Neuron (in vitro differentiated cells): ENCODE data around the gene FXYD4.

ENCODE experiments used
- H2AFZ ChIP-seq: one replicate; pipeline ENCODE4 v1.6.1; 2013; ENCODE audit warnings: low read depth, mild to moderate bottlenecking, inconsistent platforms, low read length, moderate library complexity
- H3K27me3 ChIP-seq: one replicate; pipeline ENCODE4 v1.6.1; 2013; ENCODE audit warnings: low read length; ENCODE audit not compliant: insufficient read depth
- H3K36me3 ChIP-seq: one replicate; pipeline ENCODE4 v1.6.1; 2013; ENCODE audit warnings: low read length; ENCODE audit not compliant: insufficient read depth
- H3K4me1 ChIP-seq: one replicate; pipeline ENCODE4 v1.6.1; 2013; ENCODE audit warnings: low read length; ENCODE audit not compliant: insufficient read depth
- H3K4me3 ChIP-seq: 2 replicates; pipeline ENCODE4 v1.5.1; 2013; ENCODE audit warnings: mild to moderate bottlenecking, low read length, moderate library complexity
- H3K9me3 ChIP-seq: one replicate; pipeline ENCODE4 v1.6.1; 2013; ENCODE audit warnings: low read length

Gene FXYD4

DNA sequence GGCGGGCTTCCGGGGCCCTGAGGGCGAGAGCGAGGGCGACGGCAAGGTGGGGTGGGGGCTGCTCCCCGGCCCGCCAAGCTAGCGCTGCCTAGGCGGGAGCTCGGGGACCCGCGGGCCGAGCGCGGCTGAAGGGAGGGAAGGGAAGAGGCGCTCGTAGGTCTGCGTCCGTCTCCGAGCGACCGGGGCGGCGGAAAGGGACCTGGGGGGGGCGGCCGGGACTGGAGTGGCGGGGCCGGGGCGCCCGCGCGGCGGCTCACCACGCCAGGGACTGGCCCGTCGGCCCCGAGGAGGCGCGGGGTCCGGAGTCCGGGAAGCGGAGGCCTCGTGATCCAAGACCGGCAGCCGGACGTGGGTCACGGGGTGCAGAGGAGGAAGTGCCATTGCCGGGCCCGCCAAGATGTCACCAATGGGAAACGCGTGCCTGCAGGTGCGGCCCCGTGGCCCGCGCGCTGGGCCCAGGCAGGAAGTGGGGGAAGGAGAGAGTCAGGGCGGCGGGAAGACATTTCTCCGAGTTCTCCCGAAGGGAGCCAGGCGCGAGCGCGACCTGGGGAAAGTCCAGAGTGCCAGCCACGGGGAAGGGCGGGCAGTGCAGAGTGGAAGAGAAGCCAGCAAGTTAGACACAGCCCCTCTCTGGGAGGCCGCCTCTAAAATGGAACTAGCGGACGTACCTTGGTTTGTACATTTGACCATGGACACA, 25.6 kb downstream of the FXYD4 start:
- H3K9me3 ChIP-seq: no peaks in the 10 kb centered on the region
- peak overlapping the region; percentile 23 for H2AFZ ChIP-seq
- peaks cover 43% of the 10 kb centered on the region for H3K36me3 ChIP-seq
- H3K4me3 ChIP-seq: peak overlapping the region; percentile 68
- peaks cover 21% of the 10 kb centered on the region for H3K4me1 ChIP-seq
- H3K27me3 ChIP-seq: no peaks in the 10 kb centered on the region

DNA sequence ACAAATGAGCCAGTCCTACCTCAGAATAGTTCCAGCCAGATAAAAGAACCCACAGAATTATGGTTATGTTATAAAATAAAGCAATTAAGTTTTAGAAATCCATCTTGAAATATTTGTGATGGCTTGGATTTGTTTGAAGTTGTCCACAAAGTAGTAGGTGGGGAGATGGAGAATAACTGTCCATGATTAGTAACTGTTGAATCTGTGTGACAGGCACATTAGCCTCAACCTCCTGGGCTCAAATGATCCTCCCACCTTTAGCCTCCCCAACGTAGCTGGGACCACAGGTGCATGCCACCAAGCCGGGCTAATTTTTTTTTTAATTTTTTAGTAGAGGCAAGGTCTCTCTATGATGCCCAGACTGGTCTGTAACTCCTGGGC, 27.5 kb downstream of the FXYD4 start:
- no peak overlapping the region for H3K4me3 ChIP-seq
- peaks cover under 1% of the 10 kb centered on the region for H3K9me3 ChIP-seq
- H2AFZ ChIP-seq: no peak overlapping the region
- H3K27me3 ChIP-seq: no peaks in the 10 kb centered on the region
- H3K36me3 ChIP-seq: peaks cover 30% of the 10 kb centered on the region
- H3K4me1 ChIP-seq: peaks cover 21% of the 10 kb centered on the region

DNA sequence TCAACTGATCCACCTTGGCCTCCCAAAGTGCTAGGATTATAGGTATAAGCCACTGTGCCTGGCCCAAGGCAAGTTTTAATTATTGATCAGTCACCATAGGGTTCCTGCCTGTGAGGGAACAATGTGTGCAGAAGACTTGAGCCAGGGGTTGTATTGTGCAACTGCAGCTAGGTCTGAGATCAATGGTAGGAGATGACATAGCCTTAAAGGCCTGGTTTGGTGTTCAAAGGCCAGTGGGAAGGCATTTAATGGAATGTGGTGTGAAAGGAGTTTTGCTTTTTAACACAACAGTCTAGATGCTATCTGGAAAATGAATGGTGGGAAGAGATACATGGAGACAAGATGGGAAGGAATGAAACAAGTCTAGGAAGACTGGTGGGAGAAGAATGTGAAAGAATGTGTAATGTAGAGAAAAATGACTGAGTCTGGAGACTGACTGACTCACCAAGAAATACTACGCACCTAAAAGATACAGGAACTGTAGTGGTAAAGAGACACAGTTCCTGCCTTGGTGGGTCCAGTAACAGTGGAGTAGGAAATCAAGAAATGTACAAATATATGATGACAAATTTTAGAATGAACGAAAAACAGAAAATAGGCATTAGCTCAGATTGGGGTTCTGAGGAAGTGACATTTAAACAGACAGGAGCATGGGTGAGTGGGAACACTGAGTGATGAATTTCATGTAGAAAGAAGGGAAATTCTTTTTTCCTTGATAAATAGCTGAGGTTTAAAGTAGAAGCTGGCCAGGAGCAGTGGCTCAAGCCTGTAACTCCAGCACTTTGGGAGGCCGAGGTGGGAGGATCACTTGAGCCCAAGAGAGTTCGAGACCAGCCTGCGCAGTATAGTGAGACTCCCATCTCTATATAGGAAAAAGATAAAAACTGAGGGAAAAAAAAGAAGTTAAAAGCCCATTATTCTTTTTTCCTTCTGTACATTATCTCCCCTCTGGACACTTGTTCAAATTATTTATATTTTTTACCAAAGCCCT, 28.2 kb downstream of the FXYD4 start:
- peaks cover 21% of the 10 kb centered on the region for H3K4me1 ChIP-seq
- no peak overlapping the region for H2AFZ ChIP-seq
- peaks cover 25% of the 10 kb centered on the region for H3K36me3 ChIP-seq
- no peaks in the 10 kb centered on the region for H3K27me3 ChIP-seq
- H3K4me3 ChIP-seq: no peak overlapping the region
- H3K9me3 ChIP-seq: peaks cover 2% of the 10 kb centered on the region

DNA sequence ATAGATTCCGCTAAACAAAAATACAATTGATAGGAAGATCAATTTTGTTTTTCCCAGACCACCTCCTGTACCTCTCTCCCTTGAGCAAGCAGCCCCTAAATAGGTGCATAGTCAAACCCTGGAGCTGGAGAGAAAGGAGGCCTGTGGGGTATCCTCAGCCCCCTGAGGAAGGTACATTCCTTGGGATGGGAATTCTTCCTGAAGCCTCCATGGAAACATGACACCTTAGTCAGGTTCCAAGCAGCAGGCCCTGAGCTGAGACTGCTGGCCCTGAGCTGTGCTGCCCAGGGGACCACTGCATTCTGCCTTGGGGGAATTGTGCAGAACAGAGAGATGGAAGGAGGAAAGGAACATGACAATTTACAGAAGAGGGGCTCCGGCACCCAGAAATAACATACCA, 30.2 kb downstream of the FXYD4 start:
- Histone ChIP-seq H3K36me3 (peaks cover 17% of the 10 kb centered on the region), H3K4me3 (no peak overlapping the region)

DNA sequence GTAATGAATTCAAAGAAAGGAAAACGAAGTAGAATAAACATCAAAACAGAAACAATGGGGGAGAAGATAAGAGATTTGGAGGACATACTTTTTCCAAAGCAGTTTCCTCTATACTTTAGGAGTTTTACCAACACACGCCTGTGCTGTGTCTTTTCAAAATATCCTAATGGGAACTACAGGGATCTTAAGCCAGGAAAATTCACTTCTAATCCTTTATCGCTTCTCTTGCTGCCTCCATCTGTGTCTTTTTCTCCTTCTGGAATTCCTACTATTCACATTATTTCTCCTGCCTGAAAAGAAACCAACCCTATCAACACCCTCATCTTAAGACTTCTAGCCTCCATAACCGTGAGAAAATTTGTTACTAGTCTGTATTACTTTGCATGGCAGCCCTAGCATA, 30.7 kb downstream of the FXYD4 start:
- no peak overlapping the region for H3K4me3 ChIP-seq
- peaks cover 17% of the 10 kb centered on the region for H3K36me3 ChIP-seq
- H3K4me1 ChIP-seq: peaks cover 19% of the 10 kb centered on the region
- peaks cover 4% of the 10 kb centered on the region for H3K9me3 ChIP-seq
- no peak overlapping the region for H2AFZ ChIP-seq
- H3K27me3 ChIP-seq: no peaks in the 10 kb centered on the region

More for the DNA sequence above, 30.2 kb downstream of the FXYD4 start:
- no peaks in the 10 kb centered on the region for H3K27me3 ChIP-seq
- peaks cover 4% of the 10 kb centered on the region for H3K9me3 ChIP-seq
- peaks cover 19% of the 10 kb centered on the region for H3K4me1 ChIP-seq
- H2AFZ ChIP-seq: no peak overlapping the region

DNA sequence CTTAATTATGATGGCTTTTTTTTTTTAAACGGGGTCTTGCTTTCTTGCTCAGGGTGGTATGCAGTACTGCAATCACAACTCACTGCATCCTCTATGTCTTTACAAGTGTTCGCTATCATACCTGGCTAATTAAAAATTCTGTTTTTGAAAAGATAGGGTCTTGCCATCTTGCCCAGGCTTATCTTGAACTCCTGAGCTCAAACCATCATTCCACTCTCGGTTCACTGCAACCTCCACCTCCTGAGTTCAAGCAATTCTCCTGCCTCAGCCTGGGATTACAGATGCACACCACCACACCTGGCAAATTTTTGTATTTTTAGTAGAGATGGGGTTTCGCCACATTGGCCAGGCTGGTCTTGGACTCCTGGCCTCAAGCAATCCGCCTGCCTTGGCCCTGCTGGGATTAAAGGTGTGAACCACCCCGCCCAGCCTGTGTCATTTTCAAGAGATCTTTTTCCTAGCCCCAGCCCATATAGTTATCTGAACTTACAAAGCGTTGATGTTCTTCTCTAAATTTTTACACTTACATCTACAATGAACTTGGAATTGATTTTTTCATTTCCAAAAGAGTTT, 31.5 kb downstream of the FXYD4 start:
- Histone ChIP-seq H3K27me3 (no peaks in the 10 kb centered on the region), H3K4me1 (peaks cover 15% of the 10 kb centered on the region), H3K9me3 (peaks cover 4% of the 10 kb centered on the region), H2AFZ (no peak overlapping the region), H3K36me3 (peaks cover 17% of the 10 kb centered on the region), H3K4me3 (no peak overlapping the region)

DNA sequence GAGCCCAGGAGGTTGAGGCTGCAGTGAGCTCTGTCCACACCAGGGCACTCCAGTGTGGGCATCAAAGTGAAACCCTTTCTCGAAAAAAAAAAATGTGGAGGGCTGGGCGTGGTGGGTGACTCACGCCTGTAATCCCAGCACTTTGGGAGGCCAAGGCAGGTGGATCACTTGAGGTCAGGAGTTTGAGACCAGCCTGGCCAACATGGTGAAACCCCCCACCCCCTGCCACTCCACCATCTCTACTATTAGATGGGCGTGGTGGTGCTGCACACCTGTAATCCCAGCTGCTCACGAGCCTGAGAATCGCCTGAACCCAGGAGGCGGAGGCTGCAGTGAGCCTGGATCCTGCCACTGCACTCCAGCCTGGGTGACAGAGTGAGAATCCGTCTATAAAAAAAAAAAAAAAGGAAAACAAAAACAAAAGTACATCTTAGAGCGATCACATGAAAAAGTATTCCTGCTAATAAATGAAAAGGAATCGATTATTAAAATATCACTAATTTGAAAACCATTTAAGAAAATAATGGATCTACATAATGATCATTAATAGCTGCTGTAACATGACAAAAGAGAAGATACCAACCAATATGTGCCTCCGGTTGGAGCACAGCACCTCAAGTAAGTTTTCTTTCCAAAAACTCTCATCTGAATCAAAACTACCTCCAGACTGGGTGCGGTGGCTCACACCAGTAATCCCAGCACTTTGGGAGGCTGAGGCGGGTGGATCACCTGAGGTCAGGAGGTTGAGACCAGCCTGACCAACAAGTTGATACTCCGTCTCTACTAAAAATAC, 32.7 kb downstream of the FXYD4 start:
- H3K4me3 ChIP-seq: no peak overlapping the region
- peaks cover 12% of the 10 kb centered on the region for H3K36me3 ChIP-seq
- H3K9me3 ChIP-seq: peaks cover 4% of the 10 kb centered on the region
- H3K27me3 ChIP-seq: no peaks in the 10 kb centered on the region
- no peak overlapping the region for H2AFZ ChIP-seq
- peaks cover 12% of the 10 kb centered on the region for H3K4me1 ChIP-seq

DNA sequence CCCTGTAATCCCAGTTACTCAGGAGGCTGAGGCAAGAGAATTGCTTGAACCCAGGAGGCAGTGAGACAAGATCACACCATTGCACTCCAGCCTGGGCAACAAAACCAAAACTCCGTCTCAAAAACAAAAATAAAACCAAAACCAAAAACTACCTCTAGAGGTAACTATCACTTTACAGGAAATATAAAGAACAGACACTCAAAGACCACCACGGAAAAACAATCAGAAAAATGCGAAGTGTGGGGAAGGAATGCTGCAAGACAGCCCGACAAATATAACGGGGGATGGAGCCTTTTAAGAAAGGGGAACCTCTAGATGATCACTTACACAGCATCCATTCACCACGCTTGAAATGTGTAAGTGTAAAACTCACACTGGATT, 33.3 kb downstream of the FXYD4 start:
- no peak overlapping the region for H3K4me3 ChIP-seq
- H2AFZ ChIP-seq: no peak overlapping the region
- H3K4me1 ChIP-seq: peaks cover 12% of the 10 kb centered on the region
- H3K36me3 ChIP-seq: peaks cover 7% of the 10 kb centered on the region
- H3K9me3 ChIP-seq: peaks cover 4% of the 10 kb centered on the region
- no peaks in the 10 kb centered on the region for H3K27me3 ChIP-seq

DNA sequence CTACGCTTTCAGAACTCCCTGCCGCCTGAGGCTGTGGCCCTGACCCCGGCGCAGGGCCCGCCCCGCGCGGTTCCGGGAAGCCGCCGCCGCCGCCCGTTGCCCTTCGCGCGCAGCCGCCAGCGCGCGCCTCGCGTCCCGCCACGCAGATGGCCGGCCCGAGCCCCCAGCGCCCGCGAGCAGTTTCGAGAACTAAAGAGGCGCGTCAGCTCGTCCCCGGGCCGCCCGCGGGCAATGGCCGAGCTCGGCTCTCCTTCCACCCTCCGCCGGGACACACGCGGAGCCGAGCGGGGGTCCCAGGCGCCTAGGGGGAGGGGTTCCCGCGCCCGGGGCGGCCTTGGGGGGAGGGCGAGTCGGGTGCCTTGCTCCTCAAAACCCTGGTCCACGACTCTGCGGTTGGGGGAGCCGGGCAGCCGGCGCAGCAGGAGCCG, 35.7 kb downstream of the FXYD4 start:
- peak overlapping the region; percentile 87 for H2AFZ ChIP-seq
- peak overlapping the region; percentile 96 for H3K4me3 ChIP-seq
- H3K9me3 ChIP-seq: peaks cover 4% of the 10 kb centered on the region
- H3K4me1 ChIP-seq: peaks cover 7% of the 10 kb centered on the region
- H3K36me3 ChIP-seq: peaks cover 4% of the 10 kb centered on the region
- H3K27me3 ChIP-seq: no peaks in the 10 kb centered on the region

DNA sequence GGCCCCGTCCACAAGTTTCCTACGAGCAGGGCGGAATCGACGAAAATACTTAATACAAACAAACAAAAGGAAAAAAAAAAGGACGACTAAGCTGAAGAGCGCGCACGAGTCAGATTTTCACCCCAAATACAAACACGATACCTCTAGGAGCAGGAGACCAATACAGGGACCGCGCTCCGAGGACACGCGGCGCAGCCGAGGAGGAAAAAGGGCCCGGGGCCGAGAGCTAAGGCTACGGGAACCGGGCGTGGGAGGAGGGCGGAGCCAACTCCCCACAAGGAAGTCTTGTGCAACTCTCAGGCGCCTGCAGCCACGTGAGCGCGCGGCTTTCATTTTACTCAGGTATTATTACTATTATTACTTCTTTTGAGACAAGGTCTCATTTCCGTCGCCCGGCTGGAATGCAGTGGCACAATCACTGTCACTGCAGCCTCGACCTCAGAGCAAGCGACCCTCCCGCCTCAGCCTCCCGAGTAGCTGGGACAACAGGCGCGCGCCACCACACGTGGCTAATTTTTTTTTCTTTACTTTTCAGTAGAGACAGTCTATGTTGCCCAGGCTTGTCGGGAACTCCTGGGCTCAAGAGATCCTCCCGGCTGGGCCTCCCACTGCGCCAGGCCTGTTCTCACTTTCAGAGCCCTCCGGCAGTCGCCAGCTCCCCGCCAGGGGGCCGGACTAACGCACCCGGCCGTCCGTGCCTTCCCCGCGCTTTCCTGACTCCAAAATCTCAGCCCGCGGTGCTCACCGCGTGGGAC, 36.3 kb downstream of the FXYD4 start:
- Histone ChIP-seq H2AFZ (peak overlapping the region; percentile 87), H3K4me1 (peaks cover 7% of the 10 kb centered on the region), H3K4me3 (peak overlapping the region; percentile 96), H3K36me3 (peaks cover 4% of the 10 kb centered on the region), H3K9me3 (peaks cover 4% of the 10 kb centered on the region), H3K27me3 (no peaks in the 10 kb centered on the region)

DNA sequence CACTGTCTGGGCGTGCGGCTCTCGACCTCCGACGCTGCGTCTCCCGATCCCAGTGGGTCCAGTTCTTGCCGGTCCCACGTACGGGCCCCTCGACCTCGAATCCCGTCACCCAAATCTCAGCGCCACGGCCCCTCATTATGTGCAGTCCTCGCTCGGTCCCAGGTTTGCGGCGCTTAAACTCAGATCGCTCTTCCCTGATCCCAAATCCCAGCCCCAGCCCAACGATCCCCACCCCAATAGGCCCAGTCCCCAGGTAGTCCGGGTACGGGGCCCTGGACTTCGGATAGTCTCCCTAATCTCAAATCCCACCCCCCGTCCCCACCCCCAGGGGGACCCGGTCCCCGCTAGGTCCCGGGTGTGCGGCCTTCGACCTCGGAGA, 36.9 kb downstream of the FXYD4 start:
- Histone ChIP-seq H3K4me1 (peaks cover 7% of the 10 kb centered on the region), H3K36me3 (peaks cover 4% of the 10 kb centered on the region), H2AFZ (peak overlapping the region; percentile 87), H3K9me3 (peaks cover 4% of the 10 kb centered on the region), H3K4me3 (peak overlapping the region; percentile 96), H3K27me3 (no peaks in the 10 kb centered on the region)
